NOMO-1 treated with dmso at 0.1 percent for 144 hours (cell line): ENCODE data around the gene ATG12.
"Not testable (repeated sequence)": the region's sequence is repeated elsewhere in the genome, so short reads cannot be mapped to it uniquely, and the experiment has no call there.

Experiments
- DNase-seq: peaks from one replicate; lab custom pipeline; 2025; ENCODE audit not compliant: unreplicated experiment; lab: John Stamatoyannopoulos, UW

Gene ATG12

GRCh38 chr5:115841382-115842088 is at the start of gene ATG12, which contains the start of gene AP3S1:
Gene ATG12, minus strand, starts transcription at chr5:115841565. Its CDS starts 13 bp downstream, at chr5:115841552.
Gene AP3S1, plus strand, starts transcription at chr5:115841935. Its CDS starts 103 bp downstream, at chr5:115842038.
- DNase-seq, result peak; percentile 90

- no peak for DNase-seq
Measured at GRCh38 chr5:115888027-115888426, 46.7 kb upstream of the ATG12 start.

- DNase-seq, result not testable (repeated sequence)
Measured at GRCh38 chr5:115885208-115885607, 43.8 kb upstream of the ATG12 start.

GRCh38 chr5:115884704-115885103 is 43.3 kb upstream of the ATG12 start:
- no peak for DNase-seq

GRCh38 chr5:115882434-115882833 is 41.1 kb upstream of the ATG12 start:
- not testable (repeated sequence) for DNase-seq

- not testable (repeated sequence) for DNase-seq
Measured at GRCh38 chr5:115877342-115877741, 36.0 kb upstream of the ATG12 start.

- no peak for DNase-seq
Measured at GRCh38 chr5:115875447-115875846, 34.1 kb upstream of the ATG12 start.

GRCh38 chr5:115873392-115873791 is 32.0 kb upstream of the ATG12 start:
- no peak for DNase-seq

- DNase-seq, result no peak
Measured at GRCh38 chr5:115872447-115872846, 31.1 kb upstream of the ATG12 start.

- no peak for DNase-seq
Measured at GRCh38 chr5:115869256-115869795, 28.0 kb upstream of the ATG12 start.

GRCh38 chr5:115859378-115859777 is 18.0 kb upstream of the ATG12 start:
- DNase-seq, result no peak

GRCh38 chr5:115858396-115858795 is 17.0 kb upstream of the ATG12 start:
- no peak for DNase-seq

- no peak for DNase-seq
Measured at GRCh38 chr5:115857626-115858349, 16.4 kb upstream of the ATG12 start.

- DNase-seq, result no peak
Measured at GRCh38 chr5:115857057-115857479, 15.7 kb upstream of the ATG12 start.

GRCh38 chr5:115855959-115856358 is 14.6 kb upstream of the ATG12 start:
- DNase-seq, result peak; percentile 32

- no peak for DNase-seq
Measured at GRCh38 chr5:115854139-115854538, 12.8 kb upstream of the ATG12 start.

GRCh38 chr5:115850744-115851416 is 9.5 kb upstream of the ATG12 start:
- DNase-seq, result no peak

GRCh38 chr5:115849258-115849798 is 8.0 kb upstream of the ATG12 start:
- DNase-seq, result no peak

- DNase-seq, result no peak
Measured at GRCh38 chr5:115847290-115847689, 5.9 kb upstream of the ATG12 start.

- DNase-seq, result no peak
Measured at GRCh38 chr5:115844321-115844817, 3.0 kb upstream of the ATG12 start.
